Measurements from ENCODE around the gene CCDC69. TPM values are rescaled to one million over a fixed set of nuclear protein-coding genes. Genes with fewer than 3 reads are reported as not detected.

CCDC69 gene
- total RNA-seq, 1 donor from 2014 or later, result 167 TPM

GRCh38 chr5:151216781-151217180 lies 7.1 kb downstream of the CCDC69 start:
- Histone ChIP-seq H3K27me3 (ENCODE audit: low read depth) (no peaks in the 10 kb centered on the region), H3K9me3 (replicated peaks) (no peaks in the 10 kb centered on the region), H3K36me3 (no peaks in the 10 kb centered on the region), H3K27ac (replicated peaks) (peak overlapping the region; percentile 52), H3K4me3 (no peak overlapping the region), H3K4me1 (peaks cover 100% of the 10 kb centered on the region)
- intact Hi-C loops (cut with micrococcal nuclease), result no loop called here
- DNase-seq, result no peak
- TF ChIP-seq, protein P1, sequence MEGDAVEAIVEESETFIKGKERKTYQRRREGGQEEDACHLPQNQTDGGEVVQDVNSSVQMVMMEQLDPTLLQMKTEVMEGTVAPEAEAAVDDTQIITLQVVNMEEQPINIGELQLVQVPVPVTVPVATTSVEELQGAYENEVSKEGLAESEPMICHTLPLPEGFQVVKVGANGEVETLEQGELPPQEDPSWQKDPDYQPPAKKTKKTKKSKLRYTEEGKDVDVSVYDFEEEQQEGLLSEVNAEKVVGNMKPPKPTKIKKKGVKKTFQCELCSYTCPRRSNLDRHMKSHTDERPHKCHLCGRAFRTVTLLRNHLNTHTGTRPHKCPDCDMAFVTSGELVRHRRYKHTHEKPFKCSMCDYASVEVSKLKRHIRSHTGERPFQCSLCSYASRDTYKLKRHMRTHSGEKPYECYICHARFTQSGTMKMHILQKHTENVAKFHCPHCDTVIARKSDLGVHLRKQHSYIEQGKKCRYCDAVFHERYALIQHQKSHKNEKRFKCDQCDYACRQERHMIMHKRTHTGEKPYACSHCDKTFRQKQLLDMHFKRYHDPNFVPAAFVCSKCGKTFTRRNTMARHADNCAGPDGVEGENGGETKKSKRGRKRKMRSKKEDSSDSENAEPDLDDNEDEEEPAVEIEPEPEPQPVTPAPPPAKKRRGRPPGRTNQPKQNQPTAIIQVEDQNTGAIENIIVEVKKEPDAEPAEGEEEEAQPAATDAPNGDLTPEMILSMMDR (IDR thresholded peaks at IDR 0.05; ENCODE audit: borderline replicate concordance), result no peak

- Histone ChIP-seq H3K9me3 (replicated peaks) (no peaks in the 10 kb centered on the region), H3K36me3 (no peaks in the 10 kb centered on the region), H3K27me3 (ENCODE audit: low read depth) (no peaks in the 10 kb centered on the region), H3K4me1 (peaks cover 100% of the 10 kb centered on the region), H3K27ac (replicated peaks) (peak overlapping the region; percentile 89), H3K4me3 (no peak overlapping the region)
- intact Hi-C loops (cut with micrococcal nuclease), result no loop called here
- DNase-seq, result no peak
- TF ChIP-seq, protein P1 (IDR thresholded peaks at IDR 0.05; ENCODE audit: borderline replicate concordance), result no peak
Measured at GRCh38 chr5:151215546-151215880, 8.4 kb downstream of the CCDC69 start.

- Histone ChIP-seq H3K36me3 (no peaks in the 10 kb centered on the region), H3K4me1 (peaks cover 100% of the 10 kb centered on the region), H3K9me3 (replicated peaks) (no peaks in the 10 kb centered on the region), H3K27me3 (ENCODE audit: low read depth) (no peaks in the 10 kb centered on the region), H3K27ac (replicated peaks) (peak overlapping the region; percentile 89), H3K4me3 (no peak overlapping the region)
- TF ChIP-seq, protein P1 (IDR thresholded peaks at IDR 0.05; ENCODE audit: borderline replicate concordance), result no peak
- DNase-seq, result no peak
- intact Hi-C loops (cut with micrococcal nuclease), result no loop called here
Measured at GRCh38 chr5:151214614-151215545, 9.0 kb downstream of the CCDC69 start.

GRCh38 chr5:151213803-151214613 lies 9.9 kb downstream of the CCDC69 start:
- no peaks in the 10 kb centered on the region for H3K36me3 ChIP-seq
- H3K4me1 ChIP-seq, result peaks cover 100% of the 10 kb centered on the region
- no peaks in the 10 kb centered on the region for H3K9me3 ChIP-seq (replicated peaks)
- peak overlapping the region; percentile 37 for H3K4me3 ChIP-seq
- TF ChIP-seq, protein P1 (IDR thresholded peaks at IDR 0.05; ENCODE audit: borderline replicate concordance), result no peak
- H3K27ac ChIP-seq (replicated peaks), result peak overlapping the region; percentile 89
- intact Hi-C loops (cut with micrococcal nuclease), result no loop called here
- DNase-seq, result peak; percentile 79
- no peaks in the 10 kb centered on the region for H3K27me3 ChIP-seq (ENCODE audit: low read depth)

GRCh38 chr5:151212406-151212798 lies 11.5 kb downstream of the CCDC69 start:
- H3K27me3 ChIP-seq (ENCODE audit: low read depth), result no peaks in the 10 kb centered on the region
- peaks cover 100% of the 10 kb centered on the region for H3K4me1 ChIP-seq
- no peaks in the 10 kb centered on the region for H3K36me3 ChIP-seq
- intact Hi-C loops (cut with micrococcal nuclease), result no loop called here
- H3K4me3 ChIP-seq, result no peak overlapping the region
- peak overlapping the region; percentile 89 for H3K27ac ChIP-seq (replicated peaks)
- DNase-seq, result no peak
- H3K9me3 ChIP-seq (replicated peaks), result no peaks in the 10 kb centered on the region
- TF ChIP-seq, protein P1 (IDR thresholded peaks at IDR 0.05; ENCODE audit: borderline replicate concordance), result no peak
